Measurements from ENCODE around the gene MRS2.

- TF ChIP-seq POLR2A (IDR thresholded peaks at IDR 0.05) = no peak
- TF ChIP-seq CTCF (IDR thresholded peaks at IDR 0.05) = no peak
Measured at GRCh38 chr6:24408719-24409410, 6.1 kb downstream of the MRS2 start.
